Measurements from ENCODE around the gene PLEKHG3.

The PLEKHG3 gene

DNA sequence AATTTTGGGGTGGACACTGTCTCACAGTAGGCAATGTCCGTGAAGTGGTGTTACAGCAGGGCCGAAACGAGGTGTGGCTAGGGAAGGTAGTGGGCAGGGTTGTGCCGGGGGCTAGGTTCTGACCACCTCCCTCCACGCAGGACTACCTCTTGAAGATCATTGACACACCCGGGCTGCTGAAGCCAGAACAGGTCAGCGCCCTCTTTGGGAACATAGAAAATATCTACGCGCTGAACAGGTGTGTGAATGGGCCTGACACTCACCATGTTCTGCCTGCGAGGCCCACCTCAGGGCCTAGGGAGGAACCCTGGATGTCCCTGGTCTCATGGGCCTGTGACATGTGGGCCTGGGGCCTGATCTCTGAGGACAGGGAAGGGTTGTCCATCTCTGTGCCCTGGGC lies 24.6 kb downstream of the PLEKHG3 start:
- DNase-seq, result no peak

DNA sequence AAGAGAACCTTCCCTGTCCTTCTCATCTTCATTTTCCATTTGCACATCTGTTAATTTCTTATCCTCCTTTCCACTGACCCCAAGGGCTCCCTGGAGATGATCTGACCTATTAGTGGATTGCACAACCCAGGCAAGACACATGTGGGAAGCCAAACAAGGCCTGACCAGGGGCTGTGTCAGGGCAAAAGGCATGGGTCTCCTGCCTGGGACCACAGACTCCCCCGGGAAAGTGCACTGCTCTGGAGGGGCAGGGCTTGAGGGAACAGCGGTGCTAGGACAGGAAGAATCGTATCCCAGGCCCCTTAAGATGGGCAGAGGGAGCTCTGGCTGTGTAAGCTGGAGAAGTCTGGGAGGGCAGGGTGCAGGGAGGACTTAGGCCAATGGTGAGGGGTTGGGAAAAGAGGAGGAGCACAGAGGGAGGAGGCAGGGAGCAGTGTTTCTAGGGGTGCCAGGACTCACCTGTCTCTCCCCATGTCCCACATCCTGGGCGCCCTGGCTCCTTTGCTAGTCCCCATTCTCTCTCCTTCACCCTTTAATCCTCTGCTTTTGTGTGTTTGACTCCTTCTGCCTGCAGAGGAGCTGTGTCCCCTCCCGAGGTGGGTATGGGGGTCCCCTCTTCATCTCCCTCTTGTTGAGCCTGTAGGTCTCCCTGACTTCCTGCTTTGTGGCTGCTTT lies 25.3 kb downstream of the PLEKHG3 start:
- no peak for DNase-seq

GRCh38 chr14:64730061-64730440 lies 25.8 kb downstream of the PLEKHG3 start:
- no peak for DNase-seq

- no peak for DNase-seq
Observed at GRCh38 chr14:64730681-64731080, 26.5 kb downstream of the PLEKHG3 start.

- no peak for DNase-seq
Observed at GRCh38 chr14:64731141-64731581, 26.9 kb downstream of the PLEKHG3 start.

GRCh38 chr14:64732066-64732465 lies 27.8 kb downstream of the PLEKHG3 start:
- no peak for DNase-seq

GRCh38 chr14:64732536-64733120 lies 28.4 kb downstream of the PLEKHG3 start:
- no peak for DNase-seq

DNA sequence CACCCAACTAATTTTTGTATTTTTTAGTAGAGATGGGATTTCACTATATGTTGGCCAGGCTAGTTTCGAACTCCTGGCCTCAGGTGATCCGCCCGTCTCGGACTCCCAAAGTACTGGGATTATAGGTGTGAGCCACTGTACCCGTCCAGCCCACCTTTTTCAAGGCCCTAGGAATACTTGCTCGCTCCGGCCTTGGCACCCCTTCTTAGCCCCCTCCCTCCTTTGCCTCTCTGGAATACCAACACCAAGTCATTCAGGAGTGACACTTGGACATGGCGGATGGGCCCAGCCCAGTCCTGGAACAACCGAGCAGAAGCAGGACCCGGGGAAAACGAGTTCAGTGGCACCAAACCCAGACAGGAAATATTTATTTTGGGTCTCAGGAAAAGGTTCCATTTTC lies 29.1 kb downstream of the PLEKHG3 start:
- DNase-seq, result no peak

DNA sequence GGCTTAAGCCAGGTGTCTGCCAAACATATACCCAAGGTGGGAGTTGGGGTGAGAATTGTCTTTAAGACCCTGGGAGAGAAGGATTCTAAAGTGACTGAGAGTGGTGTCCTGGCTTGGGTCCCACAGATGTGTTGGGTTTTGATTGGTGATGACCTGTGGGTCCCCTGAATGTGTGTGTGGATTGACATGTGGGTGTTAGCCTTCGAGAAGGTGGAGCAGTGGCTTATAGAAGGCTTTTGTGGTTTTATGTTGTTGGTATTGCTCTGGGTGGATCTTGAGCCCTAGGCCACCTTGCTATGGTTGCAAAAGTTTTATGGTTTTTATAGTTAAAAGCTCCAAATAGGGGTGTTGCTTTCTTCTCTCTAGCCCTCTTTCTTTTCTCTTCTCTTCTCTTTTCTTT lies 29.7 kb downstream of the PLEKHG3 start:
- no peak for DNase-seq

- no peak for DNase-seq
Observed at GRCh38 chr14:64734990-64735389, 30.8 kb downstream of the PLEKHG3 start.

DNA sequence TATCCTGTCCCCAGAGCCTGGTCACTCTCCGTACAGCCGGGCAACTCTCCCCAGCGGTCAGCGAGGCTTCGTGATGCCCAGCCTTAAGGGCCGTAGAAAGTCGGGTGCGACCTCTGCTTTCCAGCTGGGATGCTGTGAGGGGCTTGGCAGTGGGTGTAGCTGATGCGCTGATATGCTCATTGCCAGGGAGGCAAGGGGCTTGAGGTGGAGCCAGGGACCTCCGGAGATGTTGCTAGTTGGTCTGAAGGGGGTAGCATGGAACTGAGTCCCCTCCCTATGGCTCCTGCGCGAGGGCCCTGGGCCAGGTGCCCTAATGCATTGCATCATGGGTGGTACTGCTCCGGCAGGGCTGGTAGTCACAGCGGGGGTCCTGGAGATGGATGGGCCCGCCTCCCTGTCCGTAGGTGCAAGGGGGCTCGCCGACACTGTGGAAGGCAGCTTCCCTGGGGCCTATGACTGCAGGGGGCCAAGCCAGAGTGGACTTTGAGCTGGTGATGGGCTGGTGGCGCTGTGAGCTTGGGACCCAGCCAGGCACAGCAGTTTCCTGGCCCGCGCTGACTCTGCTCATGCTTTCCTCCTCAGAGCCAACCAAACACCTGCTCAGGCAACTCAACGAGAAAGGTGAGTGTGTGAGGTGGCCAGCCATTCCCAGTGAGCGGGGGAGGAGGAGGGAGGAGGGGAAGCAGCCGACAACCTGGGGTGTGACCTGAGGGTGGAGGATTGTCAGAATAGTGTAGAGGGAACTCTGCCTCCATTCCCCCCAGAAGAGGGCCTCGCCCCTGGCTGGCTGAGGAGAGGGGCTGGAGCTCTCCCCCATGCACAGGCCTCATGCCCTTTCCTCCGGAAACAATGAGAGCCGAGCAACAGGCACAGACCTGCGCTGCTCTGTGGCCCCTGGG lies 32.3 kb downstream of the PLEKHG3 start:
- DNase-seq, result no peak

DNA sequence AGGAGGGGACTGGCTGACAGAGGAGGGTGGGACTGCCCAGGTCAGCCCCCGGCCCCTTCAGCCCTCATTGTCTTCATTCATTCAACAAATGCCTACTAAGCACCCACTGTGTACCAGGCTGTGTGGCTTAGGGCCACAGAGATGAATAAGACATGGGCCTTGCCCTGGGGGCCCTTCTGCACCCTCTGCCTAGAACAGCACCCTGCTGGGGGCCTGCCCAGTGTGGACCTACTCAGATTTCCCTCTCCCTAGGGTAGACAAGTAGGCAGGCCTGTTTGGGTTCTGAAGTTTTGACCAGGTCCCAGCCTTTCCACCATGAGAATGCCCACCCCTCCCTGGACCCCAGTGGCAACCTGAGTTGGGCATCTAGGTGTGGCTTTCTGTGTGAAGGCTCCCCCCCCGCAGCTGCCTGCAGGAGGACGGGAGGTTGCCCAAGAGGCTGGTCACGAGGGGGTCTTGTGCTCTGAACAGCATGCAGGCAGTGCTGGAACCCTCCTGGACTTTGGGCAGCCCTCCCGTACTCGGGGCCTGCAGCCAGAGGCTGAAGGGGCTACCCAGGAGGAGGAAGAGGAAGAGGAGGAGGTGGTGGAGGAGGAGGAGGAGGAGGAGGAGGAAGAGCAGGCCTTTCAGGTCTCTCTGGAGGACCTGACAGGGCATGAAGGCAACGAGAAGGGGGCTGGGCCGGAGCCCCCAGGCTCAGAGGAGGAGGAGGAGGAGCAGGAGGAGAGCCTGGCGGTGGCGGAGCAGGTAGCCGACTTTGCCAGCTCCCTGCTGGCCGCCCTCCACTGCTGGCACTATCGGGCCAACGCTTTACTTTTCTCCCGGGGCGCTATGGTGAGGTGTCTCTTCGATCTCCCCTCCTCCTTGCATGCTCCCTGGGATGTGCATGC lies 33.4 kb downstream of the PLEKHG3 start:
- no peak for DNase-seq

- no peak for DNase-seq
Observed at GRCh38 chr14:64738281-64738804, 34.1 kb downstream of the PLEKHG3 start.

DNA sequence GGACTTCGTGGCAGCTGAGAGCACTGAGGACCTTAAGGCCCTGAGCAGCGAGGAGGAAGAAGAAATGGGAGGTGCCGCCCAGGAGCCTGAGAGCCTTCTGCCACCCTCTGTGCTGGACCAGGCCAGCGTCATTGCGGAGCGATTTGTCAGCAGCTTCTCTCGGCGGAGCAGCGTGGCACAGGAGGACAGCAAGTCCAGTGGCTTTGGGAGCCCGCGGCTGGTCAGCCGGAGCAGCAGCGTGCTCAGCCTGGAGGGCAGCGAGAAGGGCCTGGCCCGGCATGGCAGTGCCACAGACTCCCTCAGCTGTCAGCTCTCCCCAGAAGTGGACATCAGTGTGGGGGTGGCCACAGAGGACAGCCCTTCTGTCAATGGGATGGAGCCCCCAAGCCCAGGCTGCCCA lies 37.0 kb downstream of the PLEKHG3 start:
- no peak for DNase-seq

- DNase-seq, result no peak
Observed at GRCh38 chr14:64741961-64742360, 37.7 kb downstream of the PLEKHG3 start.

- DNase-seq, result no peak
Observed at GRCh38 chr14:64743061-64743460, 38.8 kb downstream of the PLEKHG3 start.

- DNase-seq, result no peak
Observed at GRCh38 chr14:64745511-64746091, 41.4 kb downstream of the PLEKHG3 start.

GRCh38 chr14:64746298-64747250 lies 42.4 kb downstream of the PLEKHG3 start:
- DNase-seq, result no peak

DNA sequence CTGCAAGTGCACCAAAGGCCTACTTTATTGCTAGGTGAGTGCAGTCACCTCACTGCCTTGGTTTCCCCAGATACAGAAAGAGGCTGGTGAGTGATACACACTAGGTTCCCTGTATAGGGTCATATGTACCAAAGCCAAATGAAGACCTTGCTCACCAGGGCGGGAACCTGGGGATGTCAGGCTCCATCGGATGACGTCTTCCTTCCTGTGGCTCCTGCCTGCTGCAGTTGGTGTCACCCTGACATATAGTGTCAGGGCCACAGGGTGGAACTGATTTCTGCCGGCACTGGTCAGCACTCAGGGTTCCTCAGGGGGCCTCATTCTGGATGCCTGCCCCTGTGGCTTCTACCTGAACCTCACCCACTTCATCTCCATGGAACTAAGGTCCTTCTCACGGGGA lies 43.1 kb downstream of the PLEKHG3 start:
- DNase-seq, result no peak

DNA sequence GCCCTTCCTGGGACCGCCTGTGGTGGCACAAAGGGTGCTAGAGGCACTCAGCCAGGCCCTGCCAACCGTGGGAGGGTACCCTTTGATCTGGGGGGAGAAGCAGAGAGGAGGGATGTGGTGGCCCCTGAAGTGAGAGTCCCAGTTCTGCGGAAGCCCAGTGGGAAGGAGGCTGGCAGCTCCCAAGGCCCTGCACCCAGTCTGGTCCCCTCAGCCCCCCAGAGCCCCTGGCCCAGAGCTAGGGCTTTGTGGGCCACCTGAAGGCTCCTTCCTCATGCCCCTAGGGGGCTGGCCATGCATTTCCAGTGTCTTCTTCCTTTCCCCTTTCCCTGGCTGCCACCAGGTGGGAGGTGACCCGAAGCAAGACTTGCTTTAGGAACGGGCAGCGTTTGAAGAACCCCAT lies 44.3 kb downstream of the PLEKHG3 start:
- DNase-seq, result no peak
